ENCODE measurements around the gene PPP1R13B. TPM values are rescaled to one million over a fixed set of nuclear protein-coding genes. Genes with fewer than 3 reads are reported as not detected.
"Not testable (repeated sequence)": the region's sequence is repeated elsewhere in the genome, so short reads cannot be mapped to it uniquely, and the experiment has no call there.

Gene PPP1R13B
- total and polyA plus RNA-seq, 2 experiments from 2014 or later, result 2.0 to 8.5 TPM

GRCh38 chr14:103845327-103845726, 2.0 kb downstream of the PPP1R13B start (continued):
- TF ChIP-seq ZNF462 (CRISPR knock-in tag; IDR thresholded peaks at IDR 0.05), result no peak
- no peak for TF ChIP-seq REST (IDR thresholded peaks at IDR 0.05; ENCODE audit: unreplicated experiment)

- H3K36me3 ChIP-seq (ENCODE audit: insufficient read depth); H3K27ac ChIP-seq (ENCODE audit: low read depth); H3F3A ChIP-seq (replicated peaks; ENCODE audit: low read depth); DNase-seq (ENCODE audit: low spot score); H3K27ac Mint-ChIP-seq; H3K9me3 Mint-ChIP-seq; H2AFZ ChIP-seq; ATAC-seq; H3K4me3 ChIP-seq; H3K9me2 ChIP-seq (ENCODE audit: insufficient read depth); H4K20me1 ChIP-seq (replicated peaks; ENCODE audit: insufficient read depth); H3K4me2 ChIP-seq; H3K36me3 Mint-ChIP-seq (ENCODE audit: low read depth); H3K4me1 ChIP-seq (ENCODE audit: insufficient read depth); H3K4me3 Mint-ChIP-seq: not testable (repeated sequence)
- H3K79me2 ChIP-seq (replicated peaks; ENCODE audit: insufficient read depth), result 0 out of 2 replicates have a peak, but pooled peaks cover 13% of the 10 kb centered on the region
- H3K27me3 ChIP-seq (ENCODE audit: insufficient read depth), result peaks cover 21% of the 10 kb centered on the region
- H3K4me1 Mint-ChIP-seq, result peaks cover 12% of the 10 kb centered on the region
- H3K27me3 Mint-ChIP-seq (ENCODE audit: insufficient read depth, low read depth, poor library complexity), result peaks cover 27% of the 10 kb centered on the region
These were observed 6.1 kb downstream of the PPP1R13B start for GRCh38 chr14:103841265-103841664.

All from GM23338 (cell line).